ENCODE data around the gene MT1M. TPM values are rescaled to one million over a fixed set of nuclear protein-coding genes. Genes with fewer than 3 reads are reported as not detected.
"Not testable (repeated sequence)": the region's sequence is repeated elsewhere in the genome, so short reads cannot be mapped to it uniquely, and the experiment has no call there.

MT1M gene
- total RNA-seq, 1 experiment from 2014 or later, result 1.8 TPM

- Histone ChIP-seq H3K4me3 (ENCODE audit: low read depth in 2 of 2, low read length in 2 of 2) (no peak overlapping the region), H3K4me1 (ENCODE audit: control insufficient read depth, insufficient read depth, low read length) (peaks cover 3% of the 10 kb centered on the region; the same call in 1 of the 2 replicates), H3K27me3 (ENCODE audit: control insufficient read depth, insufficient read depth, low read length) (no peaks in the 10 kb centered on the region), H3K9me3 (ENCODE audit: control insufficient read depth, insufficient read depth, low read depth, low read length) (no peaks in the 10 kb centered on the region), H3K27ac (ENCODE audit: low read length) (no peak overlapping the region), H3K36me3 (ENCODE audit: control insufficient read depth, insufficient read depth, low read length) (no peaks in the 10 kb centered on the region)
- ATAC-seq (no peak), DNase-seq (ENCODE audit: low read depth, low spot score) (no peak)
- intact Hi-C loops (cut with micrococcal nuclease; ENCODE audit: unreplicated experiment) (no loop called here), in situ Hi-C loops (cut with HindIII; ENCODE audit: low pct_unique_long_range_greater_than_20kb, low sequenced_read_pairs) (no loop called here)
- POLR2A ChIA-PET, result no interaction called here
- CTCF ChIA-PET, result no interaction called here
- TF ChIP-seq, protein P1, sequence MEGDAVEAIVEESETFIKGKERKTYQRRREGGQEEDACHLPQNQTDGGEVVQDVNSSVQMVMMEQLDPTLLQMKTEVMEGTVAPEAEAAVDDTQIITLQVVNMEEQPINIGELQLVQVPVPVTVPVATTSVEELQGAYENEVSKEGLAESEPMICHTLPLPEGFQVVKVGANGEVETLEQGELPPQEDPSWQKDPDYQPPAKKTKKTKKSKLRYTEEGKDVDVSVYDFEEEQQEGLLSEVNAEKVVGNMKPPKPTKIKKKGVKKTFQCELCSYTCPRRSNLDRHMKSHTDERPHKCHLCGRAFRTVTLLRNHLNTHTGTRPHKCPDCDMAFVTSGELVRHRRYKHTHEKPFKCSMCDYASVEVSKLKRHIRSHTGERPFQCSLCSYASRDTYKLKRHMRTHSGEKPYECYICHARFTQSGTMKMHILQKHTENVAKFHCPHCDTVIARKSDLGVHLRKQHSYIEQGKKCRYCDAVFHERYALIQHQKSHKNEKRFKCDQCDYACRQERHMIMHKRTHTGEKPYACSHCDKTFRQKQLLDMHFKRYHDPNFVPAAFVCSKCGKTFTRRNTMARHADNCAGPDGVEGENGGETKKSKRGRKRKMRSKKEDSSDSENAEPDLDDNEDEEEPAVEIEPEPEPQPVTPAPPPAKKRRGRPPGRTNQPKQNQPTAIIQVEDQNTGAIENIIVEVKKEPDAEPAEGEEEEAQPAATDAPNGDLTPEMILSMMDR (IDR thresholded peaks at IDR 0.05), result no peak
- TF ChIP-seq POLR2AphosphoS5 (IDR thresholded peaks at IDR 0.05; ENCODE audit: low read depth, low read length) (no peak), SIN3A (IDR thresholded peaks at IDR 0.05; ENCODE audit: borderline replicate concordance, insufficient read depth, low read depth, low read length) (no peak), REST (IDR thresholded peaks at IDR 0.05; ENCODE audit: insufficient read depth in 1 of 2, low read depth in 2 of 2, low read length in 1 of 2) (no peak)
- no TSS peak for BruUV-seq (replicated peaks)
These were observed 30.2 kb downstream of the MT1M start for GRCh38 chr16:56662357-56663354.

DNA sequence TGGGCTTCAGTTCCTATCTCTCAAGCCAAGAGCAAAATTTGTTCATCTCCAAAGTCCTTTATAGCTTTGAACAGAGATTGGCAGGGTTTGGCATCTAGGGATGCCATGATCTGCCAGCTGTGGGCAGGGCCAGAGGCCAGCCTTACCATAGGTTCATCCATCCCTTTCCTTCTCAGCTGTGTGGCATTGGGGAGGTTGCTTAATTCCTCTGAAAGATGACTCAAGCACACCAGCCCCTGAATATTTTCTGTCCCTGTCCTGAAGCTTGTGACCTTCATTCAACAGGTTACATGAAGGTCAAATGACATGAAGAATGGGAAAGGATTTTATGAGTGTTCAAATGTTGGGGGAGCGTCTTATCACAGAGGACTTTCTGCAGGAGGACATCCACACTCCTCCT is 32.0 kb downstream of the MT1M start:
- ATAC-seq (no peak), DNase-seq (ENCODE audit: low read depth, low spot score) (no peak)
- Histone ChIP-seq H3K27me3 (ENCODE audit: control insufficient read depth, insufficient read depth, low read length) (no peaks in the 10 kb centered on the region), H3K4me3 (ENCODE audit: low read depth in 2 of 2, low read length in 2 of 2) (no peak overlapping the region), H3K4me1 (ENCODE audit: control insufficient read depth, insufficient read depth, low read length) (no peaks in the 10 kb centered on the region), H3K36me3 (ENCODE audit: control insufficient read depth, insufficient read depth, low read length) (no peaks in the 10 kb centered on the region), H3K9me3 (ENCODE audit: control insufficient read depth, insufficient read depth, low read depth, low read length) (no peaks in the 10 kb centered on the region), H3K27ac (ENCODE audit: low read length) (no peak overlapping the region)
- TF ChIP-seq TCF7L2 (IDR thresholded peaks at IDR 0.05; ENCODE audit: low read depth, low read length), result no peak
- no peak for TF ChIP-seq POLR2AphosphoS5 (IDR thresholded peaks at IDR 0.05; ENCODE audit: low read depth, low read length)
- TF ChIP-seq, protein P1 (IDR thresholded peaks at IDR 0.05), result no peak
- TF ChIP-seq REST (IDR thresholded peaks at IDR 0.05; ENCODE audit: insufficient read depth in 1 of 2, low read depth in 2 of 2, low read length in 1 of 2), result no peak
- TF ChIP-seq SIN3A (IDR thresholded peaks at IDR 0.05; ENCODE audit: borderline replicate concordance, insufficient read depth, low read depth, low read length), result no peak
- in situ Hi-C loops (cut with HindIII; ENCODE audit: low pct_unique_long_range_greater_than_20kb, low sequenced_read_pairs) (no loop called here), intact Hi-C loops (cut with micrococcal nuclease; ENCODE audit: unreplicated experiment) (no loop called here)
- ChIA-PET POLR2A (no interaction called here), CTCF (no interaction called here)
- BruUV-seq (replicated peaks), result no TSS peak

DNA sequence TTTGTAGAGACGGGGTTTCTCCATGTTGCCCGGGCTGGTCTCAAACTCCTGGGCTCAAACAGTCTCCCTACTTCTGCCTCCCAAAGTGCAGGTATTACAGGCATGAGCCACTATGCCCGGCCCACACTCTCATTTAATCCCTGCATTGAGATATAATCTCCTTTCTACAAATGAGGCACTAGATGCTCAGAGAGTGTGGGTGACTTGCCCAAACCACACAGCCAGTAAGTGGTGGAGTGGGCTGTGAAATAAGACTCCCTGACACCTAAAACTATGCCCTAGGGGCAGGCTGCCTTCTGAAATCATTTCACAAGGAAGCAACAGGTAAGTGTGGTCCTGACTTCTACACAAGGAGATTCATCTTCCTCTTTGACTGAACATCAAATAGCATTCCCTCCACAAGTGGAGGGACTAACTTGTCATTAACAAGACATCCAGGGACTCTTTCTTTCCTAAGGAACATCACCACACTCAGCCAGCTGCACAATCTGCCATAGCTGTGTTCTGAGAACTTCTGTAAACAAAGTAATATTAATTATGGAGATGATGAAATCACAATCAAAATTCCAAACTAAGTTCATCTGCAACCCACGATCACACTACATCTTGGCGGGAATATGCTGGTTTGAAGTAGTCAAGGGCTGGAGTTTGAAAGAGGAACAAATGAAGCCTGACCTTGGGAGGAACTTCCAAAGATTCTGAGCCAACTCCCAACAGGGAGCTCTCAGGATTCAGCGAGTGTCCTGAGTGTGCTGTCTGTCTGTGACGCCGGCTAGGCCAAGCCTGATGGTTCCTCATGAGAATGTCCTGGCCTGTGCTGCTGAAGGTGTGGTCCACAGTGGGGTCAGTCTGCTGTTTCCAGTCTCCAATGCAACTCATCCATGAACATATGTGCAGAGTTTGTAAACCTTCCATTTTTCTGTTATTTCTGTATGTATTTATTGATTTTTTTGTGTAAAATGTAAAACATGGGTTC is 33.1 kb downstream of the MT1M start:
- DNase-seq (ENCODE audit: low read depth, low spot score); H3K4me3 ChIP-seq (ENCODE audit: low read depth in 2 of 2, low read length in 2 of 2); H3K4me1 ChIP-seq (ENCODE audit: control insufficient read depth, insufficient read depth, low read length); intact Hi-C loops (cut with micrococcal nuclease; ENCODE audit: unreplicated experiment); in situ Hi-C loops (cut with HindIII; ENCODE audit: low pct_unique_long_range_greater_than_20kb, low sequenced_read_pairs); BruUV-seq (replicated peaks); H3K9me3 ChIP-seq (ENCODE audit: control insufficient read depth, insufficient read depth, low read depth, low read length); H3K36me3 ChIP-seq (ENCODE audit: control insufficient read depth, insufficient read depth, low read length); CTCF ChIA-PET; H3K27me3 ChIP-seq (ENCODE audit: control insufficient read depth, insufficient read depth, low read length); ATAC-seq; H3K27ac ChIP-seq (ENCODE audit: low read length); POLR2A ChIA-PET: not testable (repeated sequence)

Data from Panc1 (cell line).